Astrocyte (in vitro differentiated cells and primary cell): Measurements from ENCODE around the gene IGF1R.

Experiments
- CTCF ChIP-seq: IDR thresholded peaks from 2 replicates; pipeline ENCODE4 v1.5.1; 2011; ENCODE audit warnings: low read depth, mild to moderate bottlenecking, inconsistent platforms, low read length, moderate library complexity; ENCODE audit not compliant: insufficient read depth
- EZH2 ChIP-seq: IDR thresholded peaks from 2 replicates; pipeline ENCODE4 v1.6.1; 2012; ENCODE audit warnings: mild to moderate bottlenecking, low read length, inconsistent platforms; ENCODE audit not compliant: insufficient read depth

DNA sequence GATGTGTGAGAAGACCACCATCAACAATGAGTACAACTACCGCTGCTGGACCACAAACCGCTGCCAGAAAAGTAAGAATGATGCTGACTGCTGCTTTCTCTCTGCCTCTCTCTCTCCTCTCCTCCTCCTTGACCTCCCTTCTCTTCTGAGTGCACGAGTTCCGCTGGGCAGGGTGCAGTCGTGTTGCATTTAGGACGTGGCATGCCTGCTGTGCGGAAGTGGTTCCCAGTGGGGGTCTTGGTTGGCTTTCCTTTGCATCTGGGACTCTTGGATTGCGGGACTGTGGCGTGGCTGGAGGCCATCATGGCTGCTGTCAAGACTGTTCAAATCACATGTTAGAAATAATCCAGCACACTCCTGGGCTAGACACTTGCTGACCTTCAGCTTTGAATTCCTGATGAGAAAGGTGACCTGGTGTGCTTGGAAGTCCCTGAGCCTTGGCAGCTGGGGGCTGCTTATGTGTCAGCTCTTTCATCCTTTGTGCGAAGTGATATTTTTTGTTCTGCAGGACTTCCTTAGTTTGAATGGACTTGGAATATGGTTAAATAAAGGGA, 59.8 kb downstream of the IGF1R start:
- TF ChIP-seq CTCF (no peak), EZH2 (no peak)
